ENCODE measurements around the gene CES3. TPM values are rescaled to one million over a fixed set of nuclear protein-coding genes. Genes with fewer than 3 reads are reported as not detected.

The CES3 gene
- total RNA-seq, 1 experiment from 2014 or later: 3.7 TPM

DNA sequence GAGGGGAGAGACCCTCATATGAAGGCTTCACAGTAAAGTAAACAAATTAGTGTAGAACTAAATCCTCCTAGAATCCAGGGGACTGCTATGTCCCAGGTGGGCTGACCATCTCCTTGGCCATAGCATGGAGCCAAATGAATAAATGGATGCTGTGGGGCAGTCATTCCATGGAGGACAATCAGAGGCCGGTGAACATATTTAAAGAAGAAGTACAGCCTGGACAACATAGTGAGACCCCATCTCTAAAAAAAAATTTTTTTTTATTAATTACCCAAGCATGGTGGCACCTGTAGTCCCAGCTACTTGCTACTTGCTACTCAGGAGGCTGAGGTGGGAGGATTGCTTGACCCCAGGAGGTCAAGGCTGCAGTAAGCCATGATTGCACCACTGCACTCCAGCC lies 62.6 kb downstream of the CES3 start:
- no peak overlapping the region for H3K4me3 Mint-ChIP-seq
- H2BK12ac ChIP-seq (ENCODE audit: insufficient read length, low read depth, low read length): no peak overlapping the region

More for the DNA sequence above, 62.6 kb downstream of the CES3 start:
- Mint-ChIP-seq H3K27ac (no peak overlapping the region; a peak in 1 of 7 replicates), H3K9me3 (no peaks in the 10 kb centered on the region), H3K27me3 (ENCODE audit: low read depth) (peaks cover 6% of the 10 kb centered on the region), H3K4me1 (peaks cover 6 to 11% of the 10 kb centered on the region in 2 experiments), H3K36me3 (ENCODE audit: insufficient read depth in 1 of 3, low read depth in 3 of 3) (no peaks in the 10 kb centered on the region)
- WGBS (ENCODE audit: extremely low coverage, insufficient read length, low lambda C conversion rate): no CpG with 5 or more reads among the region's 1 CpG
- Histone ChIP-seq H2BK5ac (ENCODE audit: insufficient read length, low read length) (no peak overlapping the region), H3K79me1 (ENCODE audit: insufficient read depth, low read depth, low read length, poor library complexity, severe bottlenecking) (no peaks in the 10 kb centered on the region), H3K4me1 (ENCODE audit: insufficient read depth, low read length) (no peaks in the 10 kb centered on the region), H3T11ph (ENCODE audit: low read length) (no peak overlapping the region), H3K79me2 (ENCODE audit: insufficient read depth, low read length) (no peaks in the 10 kb centered on the region), H3K14ac (ENCODE audit: insufficient read depth, low read length) (no peak overlapping the region), H3K23me2 (ENCODE audit: insufficient read length, low read depth, low read length, poor library complexity, severe bottlenecking) (peaks cover 5% of the 10 kb centered on the region), H2BK20ac (ENCODE audit: low read depth, low read length, poor library complexity, severe bottlenecking) (no peak overlapping the region), H4K5ac (ENCODE audit: insufficient read length, low read depth, low read length) (no peak overlapping the region), H2AFZ (ENCODE audit: low read length) (no peak overlapping the region), H3K27ac (ENCODE audit: insufficient read length, low read depth, low read length) (no peak overlapping the region), H4K20me1 (ENCODE audit: control insufficient read depth, insufficient read depth, insufficient read length) (no peaks in the 10 kb centered on the region), H4K91ac (ENCODE audit: insufficient read length, low read depth, low read length) (no peak overlapping the region), H3K9ac (ENCODE audit: extremely low read depth, insufficient read length, low read length) (no peak overlapping the region), H3K9me3 (ENCODE audit: control insufficient read depth, low read depth, low read length) (no peaks in the 10 kb centered on the region), H3K4me2 (ENCODE audit: insufficient read depth, insufficient read length, low read length) (no peak overlapping the region), H2BK15ac (ENCODE audit: low read depth, low read length) (no peak overlapping the region), H3K56ac (ENCODE audit: insufficient read length, low read depth, low read length) (no peak overlapping the region), H2BK120ac (ENCODE audit: low read depth, low read length, poor library complexity, severe bottlenecking) (no peak overlapping the region), H3K18ac (ENCODE audit: insufficient read length, low read depth, low read length) (no peak overlapping the region), H3K4ac (ENCODE audit: low read depth, low read length) (no peak overlapping the region), H3K23ac (ENCODE audit: insufficient read length, low read depth, low read length) (no peak overlapping the region), H3K27me3 (ENCODE audit: insufficient read depth, low read length) (no peaks in the 10 kb centered on the region), H2AK5ac (ENCODE audit: insufficient read length, low read length) (no peak overlapping the region), H4K8ac (replicated peaks; ENCODE audit: insufficient read length, low read depth, low read length) (no peak overlapping the region)
- TF ChIP-seq, protein P1, sequence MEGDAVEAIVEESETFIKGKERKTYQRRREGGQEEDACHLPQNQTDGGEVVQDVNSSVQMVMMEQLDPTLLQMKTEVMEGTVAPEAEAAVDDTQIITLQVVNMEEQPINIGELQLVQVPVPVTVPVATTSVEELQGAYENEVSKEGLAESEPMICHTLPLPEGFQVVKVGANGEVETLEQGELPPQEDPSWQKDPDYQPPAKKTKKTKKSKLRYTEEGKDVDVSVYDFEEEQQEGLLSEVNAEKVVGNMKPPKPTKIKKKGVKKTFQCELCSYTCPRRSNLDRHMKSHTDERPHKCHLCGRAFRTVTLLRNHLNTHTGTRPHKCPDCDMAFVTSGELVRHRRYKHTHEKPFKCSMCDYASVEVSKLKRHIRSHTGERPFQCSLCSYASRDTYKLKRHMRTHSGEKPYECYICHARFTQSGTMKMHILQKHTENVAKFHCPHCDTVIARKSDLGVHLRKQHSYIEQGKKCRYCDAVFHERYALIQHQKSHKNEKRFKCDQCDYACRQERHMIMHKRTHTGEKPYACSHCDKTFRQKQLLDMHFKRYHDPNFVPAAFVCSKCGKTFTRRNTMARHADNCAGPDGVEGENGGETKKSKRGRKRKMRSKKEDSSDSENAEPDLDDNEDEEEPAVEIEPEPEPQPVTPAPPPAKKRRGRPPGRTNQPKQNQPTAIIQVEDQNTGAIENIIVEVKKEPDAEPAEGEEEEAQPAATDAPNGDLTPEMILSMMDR (conservative IDR thresholded peaks at IDR 0.05): no peak
- DNase-seq: no peak

Other genes starting within 250 kb of the CES3 start
- gene DYNC1LI2, start 209.7 kb upstream of the CES3 start, total RNA-seq (2021): 94.2 and 100 TPM in 2 replicates
- not detected in 2 replicates for gene TERB1, start 159.7 kb upstream of the CES3 start, total RNA-seq (2021)
- 131 and 144 TPM in 2 replicates for gene NAE1, start 130.3 kb upstream of the CES3 start, total RNA-seq (2021)
- 0.55 and 0.81 TPM in 2 replicates for gene CA7, start 116.9 kb upstream of the CES3 start, total RNA-seq (2021)
- gene PDP2, start 80.8 kb upstream of the CES3 start, total RNA-seq (2021): 22.0 and 23.1 TPM in 2 replicates
- not detected in 2 replicates for gene CDH16, start 42.4 kb upstream of the CES3 start, total RNA-seq (2021)
- gene RRAD, start 35.7 kb upstream of the CES3 start, total RNA-seq (2021): 0.44 and 0.72 TPM in 2 replicates
- gene CIAO2B, start 26.9 kb upstream of the CES3 start, total RNA-seq (2021): 83.0 and 85.7 TPM in 2 replicates
- gene CES2, start 25.8 kb upstream of the CES3 start, total RNA-seq (2021): 25.8 and 28.2 TPM in 2 replicates
- gene CES4A, start 27.3 kb downstream of the CES3 start, total RNA-seq (2021): 1.8 and 1.9 TPM in 2 replicates
- 76.3 and 84.3 TPM in 2 replicates for gene CBFB, start 67.9 kb downstream of the CES3 start, total RNA-seq (2021)
- 18.2 and 18.8 TPM in 2 replicates for gene PHAF1, start 148.7 kb downstream of the CES3 start, total RNA-seq (2021)
- 11.2 and 11.4 TPM in 2 replicates for gene B3GNT9, start 189.7 kb downstream of the CES3 start, total RNA-seq (2021)
- 1.4 and 1.7 TPM in 2 replicates for gene TRADD, start 198.6 kb downstream of the CES3 start, total RNA-seq (2021)
- 0.59 and 0.75 TPM in 2 replicates for gene FBXL8, start 198.7 kb downstream of the CES3 start, total RNA-seq (2021)
- 1.2 and 1.5 TPM in 2 replicates for gene HSF4, start 203.5 kb downstream of the CES3 start, total RNA-seq (2021)
- 5.6 and 5.9 TPM in 2 replicates for gene NOL3, start 209.3 kb downstream of the CES3 start, total RNA-seq (2021)
- 42.1 and 51.2 TPM in 2 replicates for gene MATCAP1, start 222.7 kb downstream of the CES3 start, total RNA-seq (2021)
- 3.1 and 3.3 TPM in 2 replicates for gene EXOC3L1, start 228.9 kb downstream of the CES3 start, total RNA-seq (2021)
- gene E2F4, start 230.9 kb downstream of the CES3 start, total RNA-seq (2021): 109 and 116 TPM in 2 replicates
- 8.6 and 9.1 TPM in 2 replicates for gene ELMO3, start 237.9 kb downstream of the CES3 start, total RNA-seq (2021)

Measured in H9 (cell line).